Stomach (tissue), 9 donors: Measurements from ENCODE around the gene TMEM235. TPM values are rescaled to one million over a fixed set of nuclear protein-coding genes. Genes with fewer than 3 reads are reported as not detected.
"Not testable (repeated sequence)": the region's sequence is repeated elsewhere in the genome, so short reads cannot be mapped to it uniquely, and the experiment has no call there.

Experiments
- DNase-seq, 2 donors: peaks; one replicate each; pipeline versions ENCODE4 v3.0.0 to v3.0.0-alpha.2; 2013 to 2019
- H3K27ac ChIP-seq, 5 donors: fragments of 200-600 bp in 4 of 5; sonication (generic) in 4 of 5; one replicate each; pipeline ENCODE4 v1.5.1; 2013 to 2019; ENCODE audit warnings: mild to moderate bottlenecking in 1 of 5, moderate library complexity in 1 of 5
- H3K27me3 ChIP-seq, 3 donors: fragments of 200-600 bp; sonication (generic); one replicate each; pipeline ENCODE4 v1.5.1; 2017 to 2019; ENCODE audit warnings: mixed run types in 1 of 3
- H3K36me3 ChIP-seq, 4 donors: fragments of 200-600 bp; sonication (generic); 1 replicate in 3 of 4; 2 replicates in 1 of 4; pipeline ENCODE4 v1.5.1; 2016 to 2019
- H3K4me1 ChIP-seq, 4 donors: fragments of 200-600 bp; sonication (generic); one replicate each; pipeline ENCODE4 v1.5.1; 2016 to 2019
- H3K4me3 ChIP-seq, 4 donors: fragments of 200-600 bp; sonication (generic) in 3 of 4; one replicate each; pipeline ENCODE4 v1.5.1; 2016 to 2019; ENCODE audit warnings: mild to moderate bottlenecking in 1 of 4
- H3K9me3 ChIP-seq, 4 donors: fragments of 200-600 bp; sonication (generic); one replicate each; pipeline ENCODE4 v1.5.1; 2016 to 2019
- EP300 ChIP-seq: sonication (generic); formaldehyde crosslinking; IDR thresholded peaks from one replicate; pipeline ENCODE4 v1.6.1; 2017; ENCODE audit warnings: antibody characterized with exemption
- POLR2A ChIP-seq, 4 donors: fragments of 450-650 bp; IDR thresholded peaks; one replicate each; pipeline ENCODE4 v1.6.1; 2016; ENCODE audit warnings: antibody characterized with exemption in 4 of 4, control low read depth in 2 of 4, mild to moderate bottlenecking in 1 of 4, moderate library complexity in 1 of 4
- POLR2AphosphoS5 ChIP-seq, 3 donors: sonication (generic); formaldehyde crosslinking; IDR thresholded peaks; one replicate each; pipeline ENCODE4 v1.6.1; 2016; ENCODE audit warnings: antibody characterized with exemption in 3 of 3
- WGBS, 5 donors: extraction: QIAGEN DNeasy Blood & Tissue Kit in 3 of 5; methylation state at CpG; one replicate each; pipeline versions ENCODE4 v1.1.5 to v1.1.7; 2013 to 2018; 5-methylcytosine and 5-hydroxymethylcytosine counted together
- intact Hi-C: fragments of 100-400 bp; cut with DNase I; formaldehyde crosslinking; loops from one replicate; pipeline ENCODE4 v1.15.1; 2023; ENCODE audit warnings: low total_unique reads
- polyA plus RNA-seq, 3 donors: library from polyadenylated mRNA; stranded (reverse); fragments of 200-250 nt; gene quantifications; one replicate each; pipeline ENCODE4 v1.2.3, GENCODE V29; 2013
- total RNA-seq, 5 donors: library from RNA; depleted of rRNA; stranded (reverse); fragments of >200 nt; gene quantifications; one replicate each; pipeline versions ENCODE4 v1.1.0 to v1.2.3, GENCODE V29; 2014 to 2016
- TF ChIP-seq, protein P1 (sequence below), 7 experiments: fragments of 450-650 bp in 4 of 7; fragments of 200-600 bp in 3 of 7; sonication (generic) in 3 of 7; IDR thresholded peaks; one replicate each; pipeline ENCODE4 v1.5.1; 2016 to 2019; ENCODE audit warnings: antibody characterized with exemption in 7 of 7, control low read depth in 2 of 7, mild to moderate bottlenecking in 1 of 7
- donor health status: healthy with polysubstance abuse.
- donor health status: Bipolar disorder and iron deficiency.
- donor health status: healthy.

TMEM235 gene
- total and polyA plus RNA-seq, 8 donors, result not detected

DNA sequence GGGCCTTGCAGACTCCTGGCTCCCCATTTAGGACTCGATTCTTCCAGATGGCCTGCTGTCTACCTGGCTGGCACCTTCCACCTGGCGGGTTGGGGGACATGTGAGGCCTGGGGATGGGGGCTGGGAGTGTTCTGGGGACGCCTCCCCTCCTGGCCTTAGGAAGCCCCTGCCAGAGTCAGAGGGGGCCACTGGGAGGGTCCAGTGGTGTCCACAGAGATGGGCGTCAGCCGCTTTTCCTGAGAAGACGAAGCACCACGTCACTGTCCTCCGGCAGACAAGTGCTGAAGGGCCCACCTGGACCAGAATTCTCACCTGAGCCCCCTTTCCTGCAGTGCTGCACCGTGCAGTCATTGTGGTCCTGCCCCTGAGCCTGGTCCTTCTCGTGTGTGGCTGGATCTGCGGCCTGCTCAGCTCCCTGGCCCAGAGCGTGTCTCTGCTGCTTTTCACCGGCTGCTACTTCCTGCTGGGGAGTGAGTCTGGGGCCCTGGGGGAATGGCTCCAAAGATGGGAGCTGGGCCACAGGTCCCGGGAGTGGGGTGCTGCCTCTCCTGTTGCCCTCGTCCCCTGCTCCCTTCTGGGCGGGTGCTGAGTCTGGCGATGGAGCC, 2.9 kb downstream of the TMEM235 start:
- peaks cover 0 to 21% (median 11%) of the 10 kb centered on the region in 4 donors for H3K4me1 ChIP-seq
- intact Hi-C loops, result no loop called here
- TF ChIP-seq EP300, result no peak
- TF ChIP-seq POLR2AphosphoS5 (IDR thresholded peaks at IDR 0.05), result no peak
- no peak for TF ChIP-seq POLR2A (IDR thresholded peaks at IDR 0.05)
- TF ChIP-seq, protein P1, sequence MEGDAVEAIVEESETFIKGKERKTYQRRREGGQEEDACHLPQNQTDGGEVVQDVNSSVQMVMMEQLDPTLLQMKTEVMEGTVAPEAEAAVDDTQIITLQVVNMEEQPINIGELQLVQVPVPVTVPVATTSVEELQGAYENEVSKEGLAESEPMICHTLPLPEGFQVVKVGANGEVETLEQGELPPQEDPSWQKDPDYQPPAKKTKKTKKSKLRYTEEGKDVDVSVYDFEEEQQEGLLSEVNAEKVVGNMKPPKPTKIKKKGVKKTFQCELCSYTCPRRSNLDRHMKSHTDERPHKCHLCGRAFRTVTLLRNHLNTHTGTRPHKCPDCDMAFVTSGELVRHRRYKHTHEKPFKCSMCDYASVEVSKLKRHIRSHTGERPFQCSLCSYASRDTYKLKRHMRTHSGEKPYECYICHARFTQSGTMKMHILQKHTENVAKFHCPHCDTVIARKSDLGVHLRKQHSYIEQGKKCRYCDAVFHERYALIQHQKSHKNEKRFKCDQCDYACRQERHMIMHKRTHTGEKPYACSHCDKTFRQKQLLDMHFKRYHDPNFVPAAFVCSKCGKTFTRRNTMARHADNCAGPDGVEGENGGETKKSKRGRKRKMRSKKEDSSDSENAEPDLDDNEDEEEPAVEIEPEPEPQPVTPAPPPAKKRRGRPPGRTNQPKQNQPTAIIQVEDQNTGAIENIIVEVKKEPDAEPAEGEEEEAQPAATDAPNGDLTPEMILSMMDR (IDR thresholded peaks at IDR 0.05), result no peak
- DNase-seq, result no peak
- H3K27me3 ChIP-seq, result peaks cover 5 to 50% (median 31%) of the 10 kb centered on the region in 3 donors
- 73 to 88% (median 81%) methylated on average over 13 to 17 of the region's 17 CpGs for WGBS, 5 donors
- no peak overlapping the region for H3K4me3 ChIP-seq
- no peaks in the 10 kb centered on the region for H3K36me3 ChIP-seq
- no peak overlapping the region for H3K27ac ChIP-seq
- H3K9me3 ChIP-seq, result no peaks in the 10 kb centered on the region

DNA sequence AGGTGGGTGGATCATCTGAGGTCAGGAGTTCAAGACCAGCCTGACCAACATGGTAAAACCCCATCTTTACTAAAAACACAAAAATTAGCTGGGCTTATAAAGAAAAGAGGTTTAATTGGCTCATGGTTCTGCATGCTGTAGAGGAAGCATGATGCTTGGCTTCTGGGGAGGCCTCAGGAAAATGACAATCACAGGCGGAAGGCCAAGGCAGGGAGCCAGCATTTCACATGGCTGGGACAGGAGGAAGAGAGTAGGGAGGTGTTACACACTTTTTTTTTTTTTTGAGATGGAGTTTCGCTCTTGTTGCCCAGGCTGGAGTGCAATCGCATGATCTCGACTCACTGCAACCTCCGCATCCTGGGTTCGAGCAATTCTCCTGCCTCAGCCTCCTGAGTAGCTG, 3.6 kb downstream of the TMEM235 start:
- intact Hi-C loops, H3K4me3 ChIP-seq, H3K36me3 ChIP-seq, H3K27ac ChIP-seq, H3K9me3 ChIP-seq: not testable (repeated sequence)
- Histone ChIP-seq H3K4me1 (peaks cover 0 to 21% (median 11%) of the 10 kb centered on the region in 4 donors), H3K27me3 (peaks cover 5 to 43% (median 31%) of the 10 kb centered on the region in 3 donors)
- peak in 1 of 2 donors; percentile 67 for DNase-seq
- 78 to 96% (median 86%) methylated on average over 6 of the region's 6 CpGs for WGBS, 5 donors

DNA sequence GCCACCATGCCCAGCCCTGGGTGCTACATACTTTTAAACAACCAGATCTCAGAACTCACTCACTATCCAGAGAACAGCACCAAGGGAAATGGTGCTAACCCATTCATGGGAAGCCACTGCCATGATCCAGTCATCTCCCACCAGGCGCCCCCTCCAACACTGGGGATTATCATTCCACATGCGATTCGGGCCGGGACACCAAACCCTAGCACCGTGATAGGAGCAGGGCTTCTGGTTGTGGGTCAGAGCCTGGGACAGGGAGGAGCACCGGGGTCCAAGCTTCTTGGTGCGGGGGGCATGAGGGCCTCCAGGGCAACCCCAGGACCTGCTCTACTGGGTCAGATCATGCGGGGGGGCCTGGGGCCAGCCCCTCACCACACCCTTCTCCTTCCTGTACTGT, 4.5 kb downstream of the TMEM235 start:
- TF ChIP-seq, protein P1 (IDR thresholded peaks at IDR 0.05), result no peak
- no peak for TF ChIP-seq POLR2AphosphoS5 (IDR thresholded peaks at IDR 0.05)
- no peak for TF ChIP-seq POLR2A (IDR thresholded peaks at IDR 0.05)
- TF ChIP-seq EP300, result no peak
- Histone ChIP-seq H3K36me3 (no peaks in the 10 kb centered on the region), H3K27me3 (peaks cover 5 to 35% (median 23%) of the 10 kb centered on the region in 3 donors), H3K9me3 (no peaks in the 10 kb centered on the region), H3K27ac (no peak overlapping the region), H3K4me1 (peaks cover 0 to 21% (median 11%) of the 10 kb centered on the region in 4 donors), H3K4me3 (no peak overlapping the region)
- DNase-seq, result no peak
- 85 to 93% (median 89%) methylated on average over 6 to 8 of the region's 8 CpGs for WGBS, 5 donors
- intact Hi-C loops, result no loop called here

DNA sequence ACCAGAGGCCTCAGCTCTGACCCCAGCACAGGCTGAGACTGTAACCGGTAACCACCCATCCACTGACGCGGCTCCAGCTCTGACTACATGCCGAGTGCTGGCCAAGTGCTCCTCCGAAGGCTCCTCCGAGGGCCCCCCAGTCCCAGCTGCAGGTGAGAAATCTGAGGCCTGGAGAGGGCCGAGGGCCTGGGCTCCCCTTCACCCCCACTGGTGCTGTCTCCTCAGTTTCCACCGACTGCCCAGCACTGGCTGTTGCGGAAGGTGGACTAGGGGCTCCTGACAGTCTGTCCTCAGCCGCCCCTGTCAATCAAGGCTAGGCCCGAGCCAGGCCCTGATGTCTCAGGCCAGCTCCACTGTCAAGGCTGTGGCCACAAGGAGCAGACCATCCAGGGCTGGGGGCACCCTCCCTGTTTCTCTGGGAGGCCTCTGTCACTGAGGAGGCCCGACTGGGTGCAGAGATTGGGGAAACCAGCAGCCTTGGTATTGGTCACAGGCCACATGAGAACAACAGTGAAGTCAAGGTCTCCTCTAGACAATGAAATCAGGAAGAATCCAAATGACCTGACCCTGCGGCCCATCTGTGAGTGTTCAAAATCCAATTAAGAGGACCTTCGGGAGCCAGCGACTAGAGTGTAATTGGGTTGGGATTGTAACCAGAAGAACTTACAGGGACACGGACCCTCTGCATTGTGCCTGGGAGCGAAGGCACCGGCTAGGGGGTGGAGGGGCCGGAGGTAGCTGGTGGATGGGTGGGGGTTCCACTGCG, 5.1 kb downstream of the TMEM235 start:
- intact Hi-C loops, result no loop called here
- Histone ChIP-seq H3K9me3 (no peaks in the 10 kb centered on the region), H3K4me3 (no peak overlapping the region), H3K27me3 (peaks cover 5 to 28% (median 17%) of the 10 kb centered on the region in 3 donors), H3K4me1 (peaks cover 0 to 17% (median 7%) of the 10 kb centered on the region in 4 donors), H3K27ac (no peak overlapping the region), H3K36me3 (no peaks in the 10 kb centered on the region)
- TF ChIP-seq POLR2AphosphoS5 (IDR thresholded peaks at IDR 0.05) (no peak), POLR2A (IDR thresholded peaks at IDR 0.05) (no peak), EP300 (no peak)
- TF ChIP-seq, protein P1 (IDR thresholded peaks at IDR 0.05), result no peak
- 91 to 97% (median 94%) methylated on average over 16 to 20 of the region's 20 CpGs for WGBS, 5 donors
- no peak for DNase-seq
